ENCODE results near the gene ARHGAP18.
A peak's percentile ranks its signal among the peaks of the same experiment; 100 is the strongest.

The ARHGAP18 gene

GRCh38 chr6:129609635-129610034 lies 100.3 kb downstream of the ARHGAP18 start:
- DNase-seq: no peak

GRCh38 chr6:129608886-129609537 lies 101.0 kb downstream of the ARHGAP18 start:
- DNase-seq: no peak

- no peak for DNase-seq
These were observed 102.3 kb downstream of the ARHGAP18 start for GRCh38 chr6:129607581-129608186.

GRCh38 chr6:129606664-129607063 lies 103.3 kb downstream of the ARHGAP18 start:
- DNase-seq: no peak

GRCh38 chr6:129605967-129606366 lies 104.0 kb downstream of the ARHGAP18 start:
- DNase-seq: no peak

GRCh38 chr6:129605095-129605494 lies 104.9 kb downstream of the ARHGAP18 start:
- no peak for DNase-seq

- no peak for DNase-seq
These were observed 105.7 kb downstream of the ARHGAP18 start for GRCh38 chr6:129604321-129604720.

GRCh38 chr6:129603741-129604140 lies 106.2 kb downstream of the ARHGAP18 start:
- DNase-seq: no peak

- DNase-seq: no peak
These were observed 108.7 kb downstream of the ARHGAP18 start for GRCh38 chr6:129601323-129601722.

GRCh38 chr6:129599467-129599866 lies 110.5 kb downstream of the ARHGAP18 start:
- peak in 2 of 3 experiments; percentile 67 to 87 for DNase-seq

GRCh38 chr6:129598244-129599187 lies 111.5 kb downstream of the ARHGAP18 start:
- DNase-seq: peak; percentile 57 to 90 (median 66)

- peak in 1 of 3 experiments; percentile 24 for DNase-seq
These were observed 112.8 kb downstream of the ARHGAP18 start for GRCh38 chr6:129597023-129597713.

- peak in 1 of 3 experiments; percentile 23 for DNase-seq
These were observed 113.5 kb downstream of the ARHGAP18 start for GRCh38 chr6:129596522-129596921.

- DNase-seq: no peak
These were observed 116.8 kb downstream of the ARHGAP18 start for GRCh38 chr6:129593233-129593564.

GRCh38 chr6:129592516-129593232 lies 117.3 kb downstream of the ARHGAP18 start:
- no peak for DNase-seq

- DNase-seq: no peak
These were observed 119.5 kb downstream of the ARHGAP18 start for GRCh38 chr6:129590408-129591022.

GRCh38 chr6:129586815-129587214 lies 123.2 kb downstream of the ARHGAP18 start:
- DNase-seq: no peak

GRCh38 chr6:129583866-129584265 lies 126.1 kb downstream of the ARHGAP18 start:
- no peak for DNase-seq

GRCh38 chr6:129578315-129578714 lies 131.7 kb downstream of the ARHGAP18 start:
- DNase-seq: no peak

- DNase-seq: no peak
These were observed 132.3 kb downstream of the ARHGAP18 start for GRCh38 chr6:129577691-129578090.

GRCh38 chr6:129576456-129576855 lies 133.5 kb downstream of the ARHGAP18 start:
- no peak for DNase-seq

All from NCI-H1417 (cell line).